ENCODE results near the gene THAP11.

THAP11 gene

GRCh38 chr16:67820608-67821259, 21.4 kb upstream of the THAP11 start:
- no peaks in the 10 kb centered on the region for H4K20me1 ChIP-seq (ENCODE audit: insufficient read depth, low read length, poor library complexity, severe bottlenecking)
- no peaks in the 10 kb centered on the region for H3K36me3 ChIP-seq (ENCODE audit: insufficient read depth, low read length)
- H3F3A ChIP-seq (ENCODE audit: low read depth) = no peaks in the 10 kb centered on the region
- TF ChIP-seq CTCF (conservative IDR thresholded peaks at IDR 0.05; ENCODE audit: low read length) (no peak), EZH2phosphoT487 (IDR thresholded peaks at IDR 0.05; ENCODE audit: borderline replicate concordance) (no peak)
- H3K9ac ChIP-seq (ENCODE audit: low read depth, low read length, poor library complexity, severe bottlenecking) = no peak overlapping the region
- no peaks in the 10 kb centered on the region for H3K9me3 ChIP-seq (ENCODE audit: insufficient read depth, low read depth, low read length)
- H3K27me3 ChIP-seq (ENCODE audit: insufficient read depth, low read length, poor library complexity, severe bottlenecking) = no peaks in the 10 kb centered on the region
- no peak overlapping the region for H2AFZ ChIP-seq (ENCODE audit: low read length)
- H3K9me2 ChIP-seq (replicated peaks; ENCODE audit: low read depth, low read length) = no peaks in the 10 kb centered on the region
- H3K79me2 ChIP-seq (ENCODE audit: insufficient read depth, low read length) = no peaks in the 10 kb centered on the region
- no peak overlapping the region for H3K4me2 ChIP-seq (ENCODE audit: low read depth, low read length, poor library complexity, severe bottlenecking)
- H3K4me1 ChIP-seq (ENCODE audit: insufficient read depth, low read length, poor library complexity, severe bottlenecking) = no peaks in the 10 kb centered on the region
- no peak overlapping the region for H3K4me3 ChIP-seq (ENCODE audit: low read length, poor library complexity, severe bottlenecking)

GRCh38 chr16:67822511-67822910, 19.6 kb upstream of the THAP11 start:
- H3K36me3 ChIP-seq (ENCODE audit: insufficient read depth, low read length) = no peaks in the 10 kb centered on the region
- H3K4me3 ChIP-seq (ENCODE audit: low read length, poor library complexity, severe bottlenecking) = no peak overlapping the region
- no peak overlapping the region for H3K4me2 ChIP-seq (ENCODE audit: low read depth, low read length, poor library complexity, severe bottlenecking)
- no peaks in the 10 kb centered on the region for H3K4me1 ChIP-seq (ENCODE audit: insufficient read depth, low read length, poor library complexity, severe bottlenecking)
- no peaks in the 10 kb centered on the region for H3F3A ChIP-seq (ENCODE audit: low read depth)
- no peaks in the 10 kb centered on the region for H4K20me1 ChIP-seq (ENCODE audit: insufficient read depth, low read length, poor library complexity, severe bottlenecking)
- H3K9me3 ChIP-seq (ENCODE audit: insufficient read depth, low read depth, low read length) = no peaks in the 10 kb centered on the region
- H3K79me2 ChIP-seq (ENCODE audit: insufficient read depth, low read length) = no peaks in the 10 kb centered on the region
- TF ChIP-seq EZH2phosphoT487 (IDR thresholded peaks at IDR 0.05; ENCODE audit: borderline replicate concordance) (no peak), CTCF (conservative IDR thresholded peaks at IDR 0.05; ENCODE audit: low read length) (no peak)
- no peak overlapping the region for H2AFZ ChIP-seq (ENCODE audit: low read length)
- no peak overlapping the region for H3K9ac ChIP-seq (ENCODE audit: low read depth, low read length, poor library complexity, severe bottlenecking)
- H3K27me3 ChIP-seq (ENCODE audit: insufficient read depth, low read length, poor library complexity, severe bottlenecking) = no peaks in the 10 kb centered on the region
- H3K9me2 ChIP-seq (replicated peaks; ENCODE audit: low read depth, low read length) = no peaks in the 10 kb centered on the region

- Histone ChIP-seq H4K20me1 (ENCODE audit: insufficient read depth, low read length, poor library complexity, severe bottlenecking) (no peaks in the 10 kb centered on the region), H3K27me3 (ENCODE audit: insufficient read depth, low read length, poor library complexity, severe bottlenecking) (no peaks in the 10 kb centered on the region), H3K36me3 (ENCODE audit: insufficient read depth, low read length) (peaks cover 3% of the 10 kb centered on the region; the same call in 1 of the 2 replicates), H2AFZ (ENCODE audit: low read length) (no peak overlapping the region), H3F3A (ENCODE audit: low read depth) (no peaks in the 10 kb centered on the region), H3K4me3 (ENCODE audit: low read length, poor library complexity, severe bottlenecking) (no peak overlapping the region), H3K4me2 (ENCODE audit: low read depth, low read length, poor library complexity, severe bottlenecking) (no peak overlapping the region), H3K9me3 (ENCODE audit: insufficient read depth, low read depth, low read length) (no peaks in the 10 kb centered on the region), H3K9ac (ENCODE audit: low read depth, low read length, poor library complexity, severe bottlenecking) (no peak overlapping the region), H3K9me2 (replicated peaks; ENCODE audit: low read depth, low read length) (no peaks in the 10 kb centered on the region), H3K79me2 (ENCODE audit: insufficient read depth, low read length) (no peaks in the 10 kb centered on the region), H3K4me1 (ENCODE audit: insufficient read depth, low read length, poor library complexity, severe bottlenecking) (no peaks in the 10 kb centered on the region)
- TF ChIP-seq CTCF (conservative IDR thresholded peaks at IDR 0.05; ENCODE audit: low read length) (no peak), EZH2phosphoT487 (IDR thresholded peaks at IDR 0.05; ENCODE audit: borderline replicate concordance) (no peak)
Observed at GRCh38 chr16:67825119-67825518, 17.0 kb upstream of the THAP11 start.

All from Loucy (cell line).